B cell (primary cell): Measurements from ENCODE around the gene ZNF100.

ENCODE experiments used
- EZH2 ChIP-seq: IDR thresholded peaks from 2 replicates; pipeline ENCODE4 v1.6.1; 2012; ENCODE audit warnings: borderline replicate concordance, low read depth, mild to moderate bottlenecking, moderate library complexity, low read length; ENCODE audit not compliant: insufficient read depth, poor library complexity, severe bottlenecking
- TF ChIP-seq, protein P1 (sequence below): fragments of 200-600 bp; IDR thresholded peaks from one replicate; pipeline ENCODE4 v1.8.0; 2022; ENCODE audit warnings: antibody characterized with exemption, mild to moderate bottlenecking

DNA sequence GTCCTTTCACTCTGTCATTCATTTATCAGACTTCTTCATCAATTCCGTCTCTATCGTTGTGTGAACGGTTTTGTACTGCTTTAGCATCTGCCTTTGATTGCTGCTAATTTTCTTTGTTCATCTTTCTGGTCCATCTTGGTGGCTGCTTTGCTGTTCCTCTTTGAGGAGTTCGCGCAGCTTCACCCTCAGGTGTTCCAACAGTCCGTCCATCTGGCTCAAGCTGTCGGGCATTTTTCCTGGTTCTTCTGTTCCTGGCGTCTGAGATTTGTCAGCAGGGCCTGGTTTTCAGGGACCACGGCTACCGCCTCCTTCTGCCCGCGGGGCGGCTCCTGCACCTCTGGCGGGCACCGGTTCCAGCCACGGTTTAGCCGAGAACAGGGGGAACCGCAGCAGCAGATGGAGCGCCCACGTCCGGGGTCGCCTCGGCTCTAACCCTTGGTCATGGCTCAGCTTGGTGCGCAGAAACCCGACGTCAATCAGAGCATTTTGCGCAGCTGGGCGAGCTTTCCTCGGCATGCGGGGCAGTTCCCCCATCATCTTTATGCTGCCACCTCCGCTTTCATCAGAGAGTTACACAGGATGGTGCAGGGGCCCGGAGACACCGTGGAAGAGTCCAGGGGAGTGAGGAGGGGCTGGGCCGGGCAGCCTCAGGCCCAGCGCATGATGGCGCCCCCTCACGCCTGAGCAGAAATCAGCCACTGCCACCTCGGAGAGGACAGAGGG lies 89.5 kb downstream of the ZNF100 start:
- TF ChIP-seq, protein P1, sequence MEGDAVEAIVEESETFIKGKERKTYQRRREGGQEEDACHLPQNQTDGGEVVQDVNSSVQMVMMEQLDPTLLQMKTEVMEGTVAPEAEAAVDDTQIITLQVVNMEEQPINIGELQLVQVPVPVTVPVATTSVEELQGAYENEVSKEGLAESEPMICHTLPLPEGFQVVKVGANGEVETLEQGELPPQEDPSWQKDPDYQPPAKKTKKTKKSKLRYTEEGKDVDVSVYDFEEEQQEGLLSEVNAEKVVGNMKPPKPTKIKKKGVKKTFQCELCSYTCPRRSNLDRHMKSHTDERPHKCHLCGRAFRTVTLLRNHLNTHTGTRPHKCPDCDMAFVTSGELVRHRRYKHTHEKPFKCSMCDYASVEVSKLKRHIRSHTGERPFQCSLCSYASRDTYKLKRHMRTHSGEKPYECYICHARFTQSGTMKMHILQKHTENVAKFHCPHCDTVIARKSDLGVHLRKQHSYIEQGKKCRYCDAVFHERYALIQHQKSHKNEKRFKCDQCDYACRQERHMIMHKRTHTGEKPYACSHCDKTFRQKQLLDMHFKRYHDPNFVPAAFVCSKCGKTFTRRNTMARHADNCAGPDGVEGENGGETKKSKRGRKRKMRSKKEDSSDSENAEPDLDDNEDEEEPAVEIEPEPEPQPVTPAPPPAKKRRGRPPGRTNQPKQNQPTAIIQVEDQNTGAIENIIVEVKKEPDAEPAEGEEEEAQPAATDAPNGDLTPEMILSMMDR = no peak
- TF ChIP-seq EZH2 = no peak
